Testis (tissue), 3 donors: ENCODE data around the gene GCM1. TPM values are rescaled to one million over a fixed set of nuclear protein-coding genes. Genes with fewer than 3 reads are reported as not detected.

Experiments
- DNase-seq: peaks from one replicate; pipeline ENCODE4 v3.0.0-alpha.2; 2019
- H3K27ac ChIP-seq, 2 donors: fragments of 200-600 bp; sonication (generic); one replicate each; pipeline ENCODE4 v1.5.1; 2019
- H3K27me3 ChIP-seq: fragments of 200-600 bp; sonication (generic); one replicate; pipeline ENCODE4 v1.5.1; 2019
- H3K36me3 ChIP-seq: fragments of 200-600 bp; sonication (generic); one replicate; pipeline ENCODE4 v1.5.1; 2017; ENCODE audit warnings: low read depth; ENCODE audit errors: missing control alignments
- H3K4me1 ChIP-seq: fragments of 200-600 bp; sonication (generic); one replicate; pipeline ENCODE4 v1.5.1; 2019
- H3K4me3 ChIP-seq, 2 donors: fragments of 200-600 bp; sonication (generic); one replicate each; pipeline ENCODE4 v1.5.1; 2017 to 2019
- H3K9me3 ChIP-seq: fragments of 200-600 bp; sonication (generic); one replicate; pipeline ENCODE4 v1.5.1; 2017
- CTCF ChIP-seq, 3 experiments: fragments of 450-650 bp in 2 of 3; fragments of 200-600 bp in 1 of 3; sonication (generic) in 1 of 3; IDR thresholded peaks; one replicate each; pipeline ENCODE4 v1.5.1; 2016 to 2019; ENCODE audit warnings: antibody characterized with exemption in 3 of 3, mild to moderate bottlenecking in 2 of 3, moderate library complexity in 1 of 3
- POLR2A ChIP-seq: fragments of 450-650 bp; IDR thresholded peaks from one replicate; pipeline ENCODE4 v1.6.1; 2017; ENCODE audit warnings: antibody characterized with exemption, mild to moderate bottlenecking, moderate library complexity
- WGBS, 2 donors: methylation state at CpG; one replicate each; pipeline ENCODE4 v1.1.5; 2018; 5-methylcytosine and 5-hydroxymethylcytosine counted together
- intact Hi-C: fragments of 100-400 bp; cut with DNase I; formaldehyde crosslinking; loops from one replicate; pipeline ENCODE4 v1.15.1; 2023; ENCODE audit warnings: low total_unique reads
- polyA plus RNA-seq: library from polyadenylated mRNA; stranded (reverse); fragments of 350-450 nt; fragmentation: Illumina TruSeq; extraction: RNeasy Lipid Tissue Mini Kit (QIAGEN cat#74804); gene quantifications from one replicate; pipeline ENCODE4 v1.2.3, GENCODE V29; 2014; ENCODE audit warnings: low read depth, low replicate concordance; ENCODE audit not compliant: insufficient read depth
- total RNA-seq, 2 donors: library from RNA; depleted of rRNA; stranded (reverse); fragments of >200 nt; gene quantifications; one replicate each; pipeline ENCODE4 v1.2.3, GENCODE V29; 2016

The GCM1 gene
- total and polyA plus RNA-seq, 3 donors from 2014 or later: 0.47 to 0.90 (median 0.68) TPM

- no peaks in the 10 kb centered on the region for H3K27me3 ChIP-seq
- no peak for DNase-seq
- TF ChIP-seq CTCF (IDR thresholded peaks at IDR 0.05) (no peak), POLR2A (no peak)
- no peaks in the 10 kb centered on the region for H3K36me3 ChIP-seq
- 94 to 98% methylated on average over 4 of the region's 4 CpGs for WGBS, 2 donors
- H3K27ac ChIP-seq: no peak overlapping the region
- no peak overlapping the region for H3K4me3 ChIP-seq
- peaks cover 15% of the 10 kb centered on the region for H3K4me1 ChIP-seq
- intact Hi-C loops: no loop called here
- H3K9me3 ChIP-seq: no peaks in the 10 kb centered on the region
Measured at GRCh38 chr6:53107091-53107490, 41.5 kb downstream of the GCM1 start.

- Histone ChIP-seq H3K4me1 (peaks cover 11% of the 10 kb centered on the region), H3K4me3 (no peak overlapping the region), H3K36me3 (no peaks in the 10 kb centered on the region), H3K27me3 (no peaks in the 10 kb centered on the region), H3K27ac (no peak overlapping the region), H3K9me3 (no peaks in the 10 kb centered on the region)
- intact Hi-C loops: no loop called here
- TF ChIP-seq POLR2A (no peak), CTCF (IDR thresholded peaks at IDR 0.05) (no peak)
- DNase-seq: no peak
Measured at GRCh38 chr6:53104916-53105315, 43.7 kb downstream of the GCM1 start.

- no peak for DNase-seq
- Histone ChIP-seq H3K36me3 (no peaks in the 10 kb centered on the region), H3K4me1 (peaks cover 11% of the 10 kb centered on the region), H3K27me3 (no peaks in the 10 kb centered on the region), H3K9me3 (no peaks in the 10 kb centered on the region), H3K4me3 (no peak overlapping the region), H3K27ac (no peak overlapping the region)
- 95 to 98% methylated on average over 3 of the region's 3 CpGs for WGBS, 2 donors
- no peak for TF ChIP-seq POLR2A
- TF ChIP-seq CTCF (IDR thresholded peaks at IDR 0.05): no peak
- intact Hi-C loops: no loop called here
Measured at GRCh38 chr6:53103993-53104675, 44.5 kb downstream of the GCM1 start.

- H3K27ac ChIP-seq: no peak overlapping the region
Measured at GRCh38 chr6:53101006-53101405, 47.6 kb downstream of the GCM1 start.

More at GRCh38 chr6:53101006-53101405, 47.6 kb downstream of the GCM1 start:
- H3K4me3 ChIP-seq: no peak overlapping the region
- H3K36me3 ChIP-seq: no peaks in the 10 kb centered on the region
- H3K9me3 ChIP-seq: no peaks in the 10 kb centered on the region
- no peaks in the 10 kb centered on the region for H3K4me1 ChIP-seq
- H3K27me3 ChIP-seq: no peaks in the 10 kb centered on the region
- TF ChIP-seq POLR2A (no peak), CTCF (IDR thresholded peaks at IDR 0.05) (no peak)
- WGBS, 2 donors: 89 to 100% methylated on average over 1 to 2 of the region's 2 CpGs
- intact Hi-C loops: no loop called here
- no peak for DNase-seq
